ENCODE data around the gene OR2A2. TPM values are rescaled to one million over a fixed set of nuclear protein-coding genes. Genes with fewer than 3 reads are reported as not detected.

The OR2A2 gene
- total RNA-seq, 2 donors from 2014 or later: not detected

DNA sequence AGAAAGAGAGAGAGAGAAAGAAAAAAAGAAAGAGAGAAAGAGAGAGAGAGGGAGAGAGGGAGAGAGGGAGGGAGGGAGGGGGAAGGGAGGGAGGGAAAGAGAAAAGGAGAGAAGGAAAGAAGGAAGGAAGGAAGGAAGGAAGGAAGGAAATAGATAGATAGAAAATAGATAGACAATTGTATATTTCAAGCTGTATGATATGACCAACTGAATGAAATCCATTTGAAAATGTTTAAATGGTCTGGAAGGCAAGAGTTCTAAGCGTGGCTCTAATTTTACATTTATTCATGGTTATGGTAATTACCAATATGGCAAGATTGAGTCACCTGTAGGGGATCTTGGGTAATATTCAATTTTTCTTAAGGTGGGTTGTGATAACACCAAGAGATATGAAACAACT lies 49.5 kb downstream of the OR2A2 start:
- TF ChIP-seq, protein P1, sequence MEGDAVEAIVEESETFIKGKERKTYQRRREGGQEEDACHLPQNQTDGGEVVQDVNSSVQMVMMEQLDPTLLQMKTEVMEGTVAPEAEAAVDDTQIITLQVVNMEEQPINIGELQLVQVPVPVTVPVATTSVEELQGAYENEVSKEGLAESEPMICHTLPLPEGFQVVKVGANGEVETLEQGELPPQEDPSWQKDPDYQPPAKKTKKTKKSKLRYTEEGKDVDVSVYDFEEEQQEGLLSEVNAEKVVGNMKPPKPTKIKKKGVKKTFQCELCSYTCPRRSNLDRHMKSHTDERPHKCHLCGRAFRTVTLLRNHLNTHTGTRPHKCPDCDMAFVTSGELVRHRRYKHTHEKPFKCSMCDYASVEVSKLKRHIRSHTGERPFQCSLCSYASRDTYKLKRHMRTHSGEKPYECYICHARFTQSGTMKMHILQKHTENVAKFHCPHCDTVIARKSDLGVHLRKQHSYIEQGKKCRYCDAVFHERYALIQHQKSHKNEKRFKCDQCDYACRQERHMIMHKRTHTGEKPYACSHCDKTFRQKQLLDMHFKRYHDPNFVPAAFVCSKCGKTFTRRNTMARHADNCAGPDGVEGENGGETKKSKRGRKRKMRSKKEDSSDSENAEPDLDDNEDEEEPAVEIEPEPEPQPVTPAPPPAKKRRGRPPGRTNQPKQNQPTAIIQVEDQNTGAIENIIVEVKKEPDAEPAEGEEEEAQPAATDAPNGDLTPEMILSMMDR (IDR thresholded peaks at IDR 0.05): no peak

More for the DNA sequence above, 49.5 kb downstream of the OR2A2 start:
- no peak for DNase-seq
- intact Hi-C loops (cut with DNase I): no loop called here
- Histone ChIP-seq H3K9me3 (no peaks in the 10 kb centered on the region), H3K36me3 (no peaks in the 10 kb centered on the region), H3K4me3 (no peak overlapping the region), H3K27ac (no peak overlapping the region), H3K4me1 (no peaks in the 10 kb centered on the region), H3K9ac (ENCODE audit: low read depth in 2 of 2, low read length in 2 of 2) (no peak overlapping the region), H3K27me3 (no peaks in the 10 kb centered on the region)

Other genes starting within 250 kb of the OR2A2 start
- gene TCAF1, start 207.4 kb upstream of the OR2A2 start, total RNA-seq: 10 to 100 TPM; 39.5 to 44.9 TPM
- not detected for gene OR2F2, start 174.3 kb upstream of the OR2A2 start, total RNA-seq
- gene OR2F1, start 154.7 kb upstream of the OR2A2 start, total RNA-seq: not detected
- gene OR6B1, start 109.3 kb upstream of the OR2A2 start, total RNA-seq: not detected
- not detected for gene OR2A5, start 60.6 kb upstream of the OR2A2 start, total RNA-seq
- gene OR2A25, start 39.8 kb upstream of the OR2A2 start, total RNA-seq: not detected
- gene OR2A12, start 23.3 kb upstream of the OR2A2 start, total RNA-seq: not detected
- not detected for gene OR2A14, start 13.6 kb downstream of the OR2A2 start, total RNA-seq
- 10 to 100 TPM in 1 of 2 donors, 1 to 10 TPM in 1; 9.9 to 12.1 TPM for gene CTAGE4, start 73.9 kb downstream of the OR2A2 start, total RNA-seq
- gene ARHGEF35, start 86.2 kb downstream of the OR2A2 start, total RNA-seq: 10 to 100 TPM; 14.0 to 57.0 TPM
- gene OR2A42, start 130.0 kb downstream of the OR2A2 start, total RNA-seq: not detected
- 10 to 100 TPM; 10.7 to 13.1 TPM for gene OR2A7, start 155.2 kb downstream of the OR2A2 start, total RNA-seq
- 1 to 10 TPM; 2.5 to 6.4 TPM for gene CTAGE8, start 159.7 kb downstream of the OR2A2 start, total RNA-seq
- gene OR2A1, start 202.8 kb downstream of the OR2A2 start, total RNA-seq: not detected
- gene ARHGEF5, start 245.8 kb downstream of the OR2A2 start, total RNA-seq: 10 to 100 TPM; 67.1 to 83.6 TPM

All from colonic mucosa (tissue), 4 donors.